Lower leg skin (tissue), 4 donors: ENCODE data around the gene SCAMP5. TPM values are rescaled to one million over a fixed set of nuclear protein-coding genes. Genes with fewer than 3 reads are reported as not detected.
A peak's percentile ranks its signal among the peaks of the same experiment; 100 is the strongest.

Experiments used
- DNase-seq, 2 donors: peaks; one replicate each; pipeline ENCODE4 v3.0.0-alpha.2; 2019; ENCODE audit warnings: low spot score in 2 of 2
- H3K4me3 ChIP-seq: fragments of 200-600 bp; sonication (generic); 2 replicates; pipeline ENCODE4 v1.5.1; 2017; ENCODE audit warnings: mild to moderate bottlenecking, low read depth; ENCODE audit not compliant: poor library complexity, severe bottlenecking
- POLR2A ChIP-seq, 2 donors: fragments of 450-650 bp; IDR thresholded peaks; one replicate each; pipeline ENCODE4 v1.6.1; 2016 to 2017; ENCODE audit warnings: antibody characterized with exemption in 2 of 2, mild to moderate bottlenecking in 1 of 2, moderate library complexity in 1 of 2
- WGBS, 2 donors: methylation state at CpG; one replicate each; pipeline ENCODE4 v1.1.5; 2018; 5-methylcytosine and 5-hydroxymethylcytosine counted together
- intact Hi-C: fragments of 100-400 bp; cut with DNase I; formaldehyde crosslinking; loops from one replicate; pipeline ENCODE4 v1.15.0; 2023; ENCODE audit warnings: low total_unique reads
- total RNA-seq, 4 donors: library from RNA; depleted of rRNA; stranded (reverse); fragments of >200 nt; gene quantifications; one replicate each; pipeline ENCODE4 v1.1.0, GENCODE V29; 2016
- TF ChIP-seq, protein P1 (sequence below), 3 donors: fragments of 450-650 bp; IDR thresholded peaks; one replicate each; pipeline ENCODE4 v1.5.1; 2016; ENCODE audit warnings: antibody characterized with exemption in 3 of 3, mild to moderate bottlenecking in 3 of 3, moderate library complexity in 2 of 3

SCAMP5 gene
- total RNA-seq, 4 donors from 2014 or later = 0.46 to 5.4 (median 1.2) TPM

GRCh38 chr15:75070674-75071073, 75.3 kb downstream of the SCAMP5 start:
- no peak for TF ChIP-seq POLR2A (IDR thresholded peaks at IDR 0.05)
- TF ChIP-seq, protein P1, sequence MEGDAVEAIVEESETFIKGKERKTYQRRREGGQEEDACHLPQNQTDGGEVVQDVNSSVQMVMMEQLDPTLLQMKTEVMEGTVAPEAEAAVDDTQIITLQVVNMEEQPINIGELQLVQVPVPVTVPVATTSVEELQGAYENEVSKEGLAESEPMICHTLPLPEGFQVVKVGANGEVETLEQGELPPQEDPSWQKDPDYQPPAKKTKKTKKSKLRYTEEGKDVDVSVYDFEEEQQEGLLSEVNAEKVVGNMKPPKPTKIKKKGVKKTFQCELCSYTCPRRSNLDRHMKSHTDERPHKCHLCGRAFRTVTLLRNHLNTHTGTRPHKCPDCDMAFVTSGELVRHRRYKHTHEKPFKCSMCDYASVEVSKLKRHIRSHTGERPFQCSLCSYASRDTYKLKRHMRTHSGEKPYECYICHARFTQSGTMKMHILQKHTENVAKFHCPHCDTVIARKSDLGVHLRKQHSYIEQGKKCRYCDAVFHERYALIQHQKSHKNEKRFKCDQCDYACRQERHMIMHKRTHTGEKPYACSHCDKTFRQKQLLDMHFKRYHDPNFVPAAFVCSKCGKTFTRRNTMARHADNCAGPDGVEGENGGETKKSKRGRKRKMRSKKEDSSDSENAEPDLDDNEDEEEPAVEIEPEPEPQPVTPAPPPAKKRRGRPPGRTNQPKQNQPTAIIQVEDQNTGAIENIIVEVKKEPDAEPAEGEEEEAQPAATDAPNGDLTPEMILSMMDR (IDR thresholded peaks at IDR 0.05) = no peak
- peak in 1 of 2 donors; percentile 53 for DNase-seq
- no peak overlapping the region for H3K4me3 ChIP-seq
- intact Hi-C loops = no loop called here
- WGBS, 2 donors = 75 to 95% methylated on average over 4 of the region's 4 CpGs

Other genes with a start within 250 kb of the SCAMP5 start
- not detected for gene CYP1A2, start 246.7 kb upstream of the SCAMP5 start, total RNA-seq
- gene CSK, start 213.5 kb upstream of the SCAMP5 start, total RNA-seq = 10 to 100 TPM; 37.6 to 47.3 (median 45.4) TPM
- 1 to 10 TPM in 1 of 4 donors, under 1 TPM in 1, not detected in 2; 0.29 to 1.3 TPM for gene LMAN1L, start 182.7 kb upstream of the SCAMP5 start, total RNA-seq
- gene CPLX3, start 168.9 kb upstream of the SCAMP5 start, total RNA-seq = under 1 TPM; 0.17 to 0.84 (median 0.28) TPM
- gene ULK3, start 152.4 kb upstream of the SCAMP5 start, total RNA-seq = 100 to 1,000 TPM; 108 to 189 (median 123) TPM
- gene SCAMP2, start 122.2 kb upstream of the SCAMP5 start, total RNA-seq = 100 to 1,000 TPM in 3 of 4 donors, 10 to 100 TPM in 1; 97.2 to 134 (median 107) TPM
- 10 to 100 TPM; 27.6 to 73.1 (median 32.5) TPM for gene MPI, start 105.5 kb upstream of the SCAMP5 start, total RNA-seq
- gene FAM219B, start 88.7 kb upstream of the SCAMP5 start, total RNA-seq = 10 to 100 TPM; 60.3 to 72.6 (median 67.5) TPM
- gene COX5A, start 57.5 kb upstream of the SCAMP5 start, total RNA-seq = 100 to 1,000 TPM; 109 to 175 (median 137) TPM
- 10 to 100 TPM in 1 of 4 donors, 1 to 10 TPM in 3; 5.4 to 10.6 (median 8.4) TPM for gene RPP25, start 38.8 kb upstream of the SCAMP5 start, total RNA-seq
- 10 to 100 TPM; 14.4 to 21.4 (median 17.5) TPM for gene PPCDC, start 28.0 kb downstream of the SCAMP5 start, total RNA-seq
- 10 to 100 TPM; 21.9 to 29.3 (median 26.1) TPM for gene C15orf39, start 206.3 kb downstream of the SCAMP5 start, total RNA-seq